OCI-LY1 (cell line): ENCODE data around the gene SMYD3.

Experiments used
- H2AFZ ChIP-seq: fragments of 200-600 bp; sonication (generic), shearing (Covaris generic); 2 replicates; pipeline ENCODE4 v1.6.0; 2014; ENCODE audit warnings: antibody characterized with exemption, mild to moderate bottlenecking, low read length
- H3F3A ChIP-seq: fragments of 200-600 bp; sonication (generic), shearing (Covaris generic); 2 replicates; pipeline ENCODE4 v1.6.0; 2014; ENCODE audit warnings: mild to moderate bottlenecking, antibody characterized with exemption, low read length, moderate library complexity; ENCODE audit not compliant: insufficient read depth
- H3K27ac ChIP-seq: fragments of 200-600 bp; sonication (generic); 2 replicates; pipeline ENCODE4 v1.5.1; 2014; ENCODE audit warnings: low read length, mixed run types, mild to moderate bottlenecking, low read depth; ENCODE audit not compliant: poor library complexity, severe bottlenecking
- H3K27me3 ChIP-seq: fragments of 200-600 bp; sonication (generic); 2 replicates; pipeline ENCODE4 v1.6.0; 2014; ENCODE audit warnings: antibody characterized with exemption, mild to moderate bottlenecking, low read length, moderate library complexity; ENCODE audit not compliant: insufficient read depth
- H3K36me3 ChIP-seq: fragments of 200-600 bp; sonication (generic); 2 replicates; pipeline ENCODE4 v1.6.1; 2014; ENCODE audit warnings: mild to moderate bottlenecking, antibody characterized with exemption, low read length, moderate library complexity, mixed read lengths; ENCODE audit not compliant: insufficient read depth
- H3K4me1 ChIP-seq: fragments of 200-600 bp; sonication (generic); 2 replicates; pipeline ENCODE4 v1.5.1; 2014; ENCODE audit warnings: mild to moderate bottlenecking, low read length, moderate library complexity; ENCODE audit not compliant: insufficient read depth, severe bottlenecking
- H3K4me2 ChIP-seq: fragments of 200-600 bp; sonication (generic), shearing (Covaris generic); 2 replicates; pipeline ENCODE4 v1.6.1; 2014; ENCODE audit warnings: low read length
- H3K4me3 ChIP-seq: fragments of 200-600 bp; sonication (generic); 2 replicates; pipeline ENCODE4 v1.5.1; 2014; ENCODE audit warnings: low read length, low read depth, mild to moderate bottlenecking, mixed read lengths; ENCODE audit not compliant: poor library complexity, severe bottlenecking
- H3K79me2 ChIP-seq: fragments of 200-600 bp; shearing (Covaris generic); 2 replicates; pipeline ENCODE4 v1.6.1; 2016; ENCODE audit warnings: mixed run types, low read length, mixed read lengths; ENCODE audit not compliant: insufficient read depth
- H3K9ac ChIP-seq: fragments of 200-600 bp; sonication (generic), shearing (Covaris generic); 2 replicates; pipeline ENCODE4 v1.6.1; 2014; ENCODE audit warnings: mild to moderate bottlenecking, low read length, mixed read lengths
- H3K9me2 ChIP-seq: fragments of 200-600 bp; sonication (generic), shearing (Covaris generic); 2 replicates; pipeline ENCODE4 v1.6.1; 2014; ENCODE audit warnings: low read depth, mild to moderate bottlenecking, low read length, mixed read lengths
- H3K9me3 ChIP-seq: fragments of 200-600 bp; shearing (Covaris generic); 2 replicates; pipeline ENCODE4 v1.6.1; 2014; ENCODE audit warnings: low read length, mixed read lengths
- H4K20me1 ChIP-seq: fragments of 200-600 bp; sonication (generic), shearing (Covaris generic); 2 replicates; pipeline ENCODE4 v1.6.0; 2016; ENCODE audit warnings: mild to moderate bottlenecking, low read length; ENCODE audit not compliant: insufficient read depth
- CTCF ChIP-seq: fragments of 200-600 bp; sonication (generic), shearing (Covaris generic); IDR thresholded peaks from 2 replicates; pipeline ENCODE4 v1.5.1; 2017; ENCODE audit warnings: mild to moderate bottlenecking, antibody characterized with exemption, low read length, moderate library complexity, mixed read lengths
- EZH2 ChIP-seq: fragments of 200-600 bp; sonication (generic), shearing (Covaris generic); IDR thresholded peaks from 2 replicates; pipeline ENCODE4 v1.8.0; 2017; ENCODE audit warnings: borderline replicate concordance, mixed run types, mild to moderate bottlenecking, antibody characterized with exemption, low read length, moderate library complexity, mixed read lengths

The SMYD3 gene

GRCh38 chr1:245810181-245810769 is 696.8 kb downstream of the SMYD3 start:
- no peaks in the 10 kb centered on the region for H3K36me3 ChIP-seq
- H3K79me2 ChIP-seq, result no peaks in the 10 kb centered on the region
- peak overlapping the region; percentile 45 for H3K27ac ChIP-seq
- no peaks in the 10 kb centered on the region for H4K20me1 ChIP-seq
- no peaks in the 10 kb centered on the region for H3K9me2 ChIP-seq
- H3K4me1 ChIP-seq, result peaks cover 53% of the 10 kb centered on the region
- peak overlapping the region; percentile 47; the same call in 1 of the 2 replicates for H3K4me2 ChIP-seq
- H2AFZ ChIP-seq, result no peak overlapping the region
- H3K4me3 ChIP-seq, result peak overlapping the region; percentile 14
- H3K27me3 ChIP-seq, result no peaks in the 10 kb centered on the region
- TF ChIP-seq EZH2 (no peak), CTCF (no peak)
- H3F3A ChIP-seq, result no peaks in the 10 kb centered on the region
- no peaks in the 10 kb centered on the region for H3K9me3 ChIP-seq
- no peak overlapping the region; the same call in 1 of the 2 replicates for H3K9ac ChIP-seq

- Histone ChIP-seq H3K27ac (peak overlapping the region; percentile 45), H3K36me3 (no peaks in the 10 kb centered on the region), H4K20me1 (no peaks in the 10 kb centered on the region), H2AFZ (no peak overlapping the region), H3K4me3 (no peak overlapping the region), H3K79me2 (no peaks in the 10 kb centered on the region), H3F3A (no peaks in the 10 kb centered on the region), H3K9ac (no peak overlapping the region; the same call in 1 of the 2 replicates), H3K9me3 (no peaks in the 10 kb centered on the region), H3K4me2 (no peak overlapping the region; the same call in 1 of the 2 replicates), H3K27me3 (no peaks in the 10 kb centered on the region), H3K4me1 (peaks cover 53% of the 10 kb centered on the region), H3K9me2 (no peaks in the 10 kb centered on the region)
- TF ChIP-seq EZH2 (no peak), CTCF (no peak)
Measured at GRCh38 chr1:245809361-245809760, 697.7 kb downstream of the SMYD3 start.

- H3K9me3 ChIP-seq, result no peaks in the 10 kb centered on the region
- TF ChIP-seq CTCF (no peak), EZH2 (no peak)
- no peaks in the 10 kb centered on the region for H3K9me2 ChIP-seq
- H3K36me3 ChIP-seq, result no peaks in the 10 kb centered on the region
- H3K27me3 ChIP-seq, result no peaks in the 10 kb centered on the region
- H3K4me1 ChIP-seq, result peaks cover 53% of the 10 kb centered on the region
- H4K20me1 ChIP-seq, result no peaks in the 10 kb centered on the region
- no peaks in the 10 kb centered on the region for H3F3A ChIP-seq
- peak overlapping the region; percentile 57 for H3K27ac ChIP-seq
- H3K4me2 ChIP-seq, result peak overlapping the region; percentile 53; the same call in 1 of the 2 replicates
- no peaks in the 10 kb centered on the region for H3K79me2 ChIP-seq
- H3K9ac ChIP-seq, result no peak overlapping the region
- no peak overlapping the region for H3K4me3 ChIP-seq
- no peak overlapping the region for H2AFZ ChIP-seq
Measured at GRCh38 chr1:245807954-245808719, 698.9 kb downstream of the SMYD3 start.
